Measurements from ENCODE around the gene BCL2L14. TPM values are rescaled to one million over a fixed set of nuclear protein-coding genes. Genes with fewer than 3 reads are reported as not detected.

Gene BCL2L14
- total RNA-seq, 1 donor from 2014 or later, result not detected

DNA sequence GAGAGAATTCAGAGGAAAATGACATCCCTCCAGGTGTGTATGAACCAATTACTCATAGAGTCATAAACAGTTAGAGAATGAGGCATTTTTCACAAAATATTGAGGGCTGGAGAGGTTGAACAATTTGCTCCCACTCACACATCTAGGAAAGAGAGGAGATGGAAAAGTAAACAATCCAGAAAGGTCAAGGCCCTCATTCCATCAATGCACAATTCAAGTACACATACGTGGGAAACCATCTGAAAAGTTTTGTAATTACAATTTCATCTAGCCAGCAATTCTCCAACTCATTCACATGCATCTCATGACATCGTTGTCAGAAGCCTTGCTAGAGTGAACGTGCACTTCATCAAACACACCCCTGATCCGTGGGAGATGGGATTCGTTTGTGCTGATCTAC, 15.7 kb upstream of the BCL2L14 start:
- no peak for DNase-seq (ENCODE audit: low read depth)

GRCh38 chr12:12056951-12057350, 13.8 kb upstream of the BCL2L14 start:
- DNase-seq (ENCODE audit: low read depth), result no peak

DNA sequence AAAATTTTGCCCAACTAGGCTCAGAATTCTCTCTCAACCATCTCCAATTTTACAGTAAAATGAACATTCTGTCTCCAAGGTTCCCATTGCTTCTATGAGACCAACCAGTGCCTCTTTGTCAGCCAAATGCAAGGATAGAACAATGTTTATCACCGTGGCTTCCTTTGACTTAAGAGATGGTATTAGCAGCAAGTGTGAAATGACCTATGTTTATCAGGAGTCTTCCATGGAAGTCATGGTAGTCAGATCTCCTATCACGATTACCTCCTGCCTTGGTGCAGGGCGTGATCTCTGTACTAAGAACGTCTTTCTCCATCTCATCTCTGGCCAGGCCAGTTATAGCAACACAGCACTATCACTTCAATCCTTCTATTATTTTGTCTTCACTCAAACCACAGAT, 6.1 kb upstream of the BCL2L14 start:
- DNase-seq (ENCODE audit: low read depth), result no peak

- DNase-seq (ENCODE audit: low read depth), result no peak
Observed at GRCh38 chr12:12068751-12069150, 2.0 kb upstream of the BCL2L14 start.

DNA sequence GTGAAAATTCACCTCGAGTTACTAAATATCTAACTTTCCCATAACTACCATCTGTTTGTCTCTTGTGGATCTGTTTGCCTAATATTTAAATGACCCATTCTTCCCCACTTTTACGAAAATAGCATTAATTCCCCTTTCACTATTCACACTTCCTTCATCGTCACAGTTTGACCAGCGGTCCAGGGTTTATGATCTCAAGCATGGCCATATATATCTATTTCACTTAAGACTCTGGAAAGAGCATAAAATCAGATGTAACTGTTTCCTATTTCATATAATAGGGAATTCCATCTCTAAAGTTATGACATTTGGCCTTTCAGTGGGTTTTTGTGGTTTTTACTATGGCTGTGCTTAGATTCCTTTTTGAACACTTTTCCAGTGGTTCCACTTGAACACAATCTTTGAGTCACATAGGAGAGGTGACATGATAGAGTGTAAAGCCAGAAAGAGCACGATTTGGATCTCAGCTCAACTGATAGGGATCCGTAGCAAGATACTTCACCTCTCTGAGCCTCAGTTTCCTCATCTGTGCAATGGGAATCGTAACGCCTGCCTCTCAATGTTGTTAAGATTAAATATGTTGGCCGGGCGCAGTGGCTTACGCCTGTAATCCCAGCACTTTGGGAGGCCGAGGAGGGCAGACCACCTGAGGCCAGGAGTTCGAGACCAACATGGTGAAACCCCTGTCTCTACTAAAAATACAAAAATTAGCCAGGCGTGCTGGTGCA, 754 bp upstream of the BCL2L14 start:
- DNase-seq (ENCODE audit: low read depth), result no peak

GRCh38 chr12:12072064-12072760, 1.5 kb downstream of the BCL2L14 start:
- DNase-seq (ENCODE audit: low read depth), result no peak

GRCh38 chr12:12079291-12079690, 8.6 kb downstream of the BCL2L14 start:
- no peak for DNase-seq (ENCODE audit: low read depth)

DNA sequence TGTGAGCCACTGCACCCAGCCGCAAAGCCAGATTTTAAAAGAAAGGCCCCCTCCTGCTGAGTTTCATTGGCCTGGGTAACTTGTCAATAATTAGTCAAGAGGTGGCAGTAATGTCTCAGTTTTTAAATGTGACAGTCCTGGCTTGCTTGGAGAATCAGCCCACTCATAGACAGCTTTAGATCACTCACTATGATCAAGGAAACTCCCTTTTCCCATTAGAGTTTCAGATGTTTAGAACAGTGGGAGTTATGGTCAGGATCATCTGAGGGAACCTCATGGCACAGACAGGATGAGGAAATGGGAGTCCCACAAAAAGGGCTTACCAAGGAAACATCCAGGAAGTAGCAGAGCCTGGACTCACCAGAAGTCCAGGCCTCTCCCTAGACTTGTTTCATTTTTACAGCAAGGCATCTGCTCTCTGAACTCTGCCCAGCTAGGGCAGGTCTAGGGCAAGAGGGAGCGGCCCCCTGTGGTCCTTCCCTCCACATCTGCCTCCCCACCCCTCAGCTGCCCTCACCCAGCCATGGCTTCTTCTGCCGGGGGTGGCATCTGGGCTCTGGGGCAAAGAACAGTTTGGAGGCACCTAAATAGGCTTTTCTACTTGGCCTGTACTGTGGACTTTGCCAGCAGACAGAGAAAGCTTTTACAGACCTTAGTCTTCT, 11.2 kb downstream of the BCL2L14 start:
- peak; percentile 54 for DNase-seq (ENCODE audit: low read depth)

- no peak for DNase-seq (ENCODE audit: low read depth)
Observed at GRCh38 chr12:12083688-12084087, 12.9 kb downstream of the BCL2L14 start.

DNA sequence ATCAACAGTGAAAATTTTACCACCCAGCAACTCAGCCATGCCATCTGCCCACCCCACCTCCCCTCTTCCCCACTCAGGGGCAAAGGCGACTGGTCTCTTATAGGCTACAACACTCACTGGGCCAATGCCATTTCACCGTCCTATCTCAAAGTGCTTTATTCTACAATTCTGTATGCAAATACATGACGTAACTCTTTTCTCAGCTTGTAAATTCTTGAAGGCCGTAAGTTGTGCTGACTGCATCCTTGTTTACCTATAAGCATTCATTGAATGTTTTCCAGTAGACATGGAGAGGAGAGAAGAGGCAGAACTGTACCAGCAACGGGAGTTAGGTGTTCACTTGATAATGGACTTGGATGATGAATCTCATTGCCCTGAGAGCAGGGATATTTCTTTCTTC, 15.6 kb downstream of the BCL2L14 start:
- DNase-seq (ENCODE audit: low read depth), result no peak

DNA sequence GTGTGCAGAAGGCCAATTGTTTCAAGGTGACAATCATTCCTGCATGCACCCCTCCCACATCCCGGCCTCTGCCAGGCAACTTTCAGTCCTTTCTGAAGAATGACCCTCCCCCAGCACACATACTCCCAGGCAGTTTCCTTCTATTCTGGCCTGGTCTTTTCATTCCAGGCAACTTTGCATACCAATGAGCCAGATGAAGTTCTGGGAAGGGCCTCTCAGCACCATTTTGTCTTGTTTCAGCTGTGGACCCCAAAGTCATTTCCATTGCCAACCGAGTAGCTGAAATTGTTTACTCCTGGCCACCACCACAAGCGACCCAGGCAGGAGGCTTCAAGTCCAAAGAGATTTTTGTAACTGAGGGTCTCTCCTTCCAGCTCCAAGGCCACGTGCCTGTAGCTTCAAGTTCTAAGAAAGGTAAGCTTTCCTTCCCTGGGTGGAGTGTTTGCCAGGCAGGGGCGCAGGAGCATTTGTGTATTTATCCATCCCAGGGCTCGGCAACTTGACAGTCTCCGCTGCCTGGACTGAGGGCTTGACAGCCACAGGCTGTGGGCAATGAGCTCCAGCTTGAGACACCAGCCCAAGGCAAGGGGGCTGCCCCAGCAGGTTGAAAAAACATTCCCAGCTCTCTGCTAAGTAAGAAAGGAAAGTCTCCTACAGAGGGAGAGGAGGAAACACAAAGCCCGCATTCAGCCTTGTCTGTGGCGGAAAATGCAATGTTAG, 16.4 kb downstream of the BCL2L14 start:
- DNase-seq (ENCODE audit: low read depth), result no peak

- no peak for DNase-seq (ENCODE audit: low read depth)
Observed at GRCh38 chr12:12087693-12088034, 16.9 kb downstream of the BCL2L14 start.

GRCh38 chr12:12088147-12088546, 17.4 kb downstream of the BCL2L14 start:
- DNase-seq (ENCODE audit: low read depth), result no peak

DNA sequence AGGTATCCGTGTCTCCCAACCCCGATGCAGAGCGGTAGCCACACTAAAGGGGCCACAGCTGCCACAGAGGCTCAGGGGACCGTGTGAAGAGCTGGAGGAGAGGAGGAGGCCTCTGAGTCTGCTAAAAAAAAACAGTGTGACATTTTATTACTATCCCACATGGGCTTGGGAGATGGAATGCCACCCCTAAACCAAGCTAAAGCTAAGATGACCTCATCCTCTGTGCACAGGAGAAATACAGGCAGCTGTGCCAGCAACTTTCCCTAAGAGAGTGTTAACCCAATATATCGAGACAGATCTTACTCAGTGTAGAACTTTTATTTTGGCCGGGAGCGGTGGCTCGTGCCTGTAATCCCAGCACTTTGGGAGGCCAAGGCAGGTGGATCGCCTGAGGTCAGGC, 18.0 kb downstream of the BCL2L14 start:
- peak; percentile 81 for DNase-seq (ENCODE audit: low read depth)

DNA sequence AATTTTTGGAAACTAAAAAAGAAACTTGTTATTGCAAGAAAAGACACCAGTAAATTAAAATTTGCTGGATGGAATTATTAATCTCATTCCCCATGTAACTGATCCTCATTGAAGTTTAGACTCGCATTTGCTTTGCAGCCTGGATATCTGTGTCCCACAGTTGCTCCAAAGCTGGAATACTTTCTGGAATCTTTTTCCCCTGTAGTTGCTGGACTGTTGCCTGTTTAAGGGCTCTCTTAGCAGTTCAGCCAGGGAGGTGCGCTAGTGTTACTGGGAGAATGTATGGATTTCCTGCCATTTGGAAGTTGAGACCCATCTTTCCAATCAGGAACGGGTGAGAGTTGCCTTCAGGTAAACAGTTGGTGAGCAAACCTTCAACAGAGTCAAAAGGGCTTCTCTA, 20.3 kb downstream of the BCL2L14 start:
- DNase-seq (ENCODE audit: low read depth), result no peak

GRCh38 chr12:12091977-12092663, 21.4 kb downstream of the BCL2L14 start:
- DNase-seq (ENCODE audit: low read depth), result no peak

GRCh38 chr12:12094481-12094880, 23.7 kb downstream of the BCL2L14 start:
- DNase-seq (ENCODE audit: low read depth), result no peak

GRCh38 chr12:12095021-12095420, 24.3 kb downstream of the BCL2L14 start:
- DNase-seq (ENCODE audit: low read depth), result no peak

DNA sequence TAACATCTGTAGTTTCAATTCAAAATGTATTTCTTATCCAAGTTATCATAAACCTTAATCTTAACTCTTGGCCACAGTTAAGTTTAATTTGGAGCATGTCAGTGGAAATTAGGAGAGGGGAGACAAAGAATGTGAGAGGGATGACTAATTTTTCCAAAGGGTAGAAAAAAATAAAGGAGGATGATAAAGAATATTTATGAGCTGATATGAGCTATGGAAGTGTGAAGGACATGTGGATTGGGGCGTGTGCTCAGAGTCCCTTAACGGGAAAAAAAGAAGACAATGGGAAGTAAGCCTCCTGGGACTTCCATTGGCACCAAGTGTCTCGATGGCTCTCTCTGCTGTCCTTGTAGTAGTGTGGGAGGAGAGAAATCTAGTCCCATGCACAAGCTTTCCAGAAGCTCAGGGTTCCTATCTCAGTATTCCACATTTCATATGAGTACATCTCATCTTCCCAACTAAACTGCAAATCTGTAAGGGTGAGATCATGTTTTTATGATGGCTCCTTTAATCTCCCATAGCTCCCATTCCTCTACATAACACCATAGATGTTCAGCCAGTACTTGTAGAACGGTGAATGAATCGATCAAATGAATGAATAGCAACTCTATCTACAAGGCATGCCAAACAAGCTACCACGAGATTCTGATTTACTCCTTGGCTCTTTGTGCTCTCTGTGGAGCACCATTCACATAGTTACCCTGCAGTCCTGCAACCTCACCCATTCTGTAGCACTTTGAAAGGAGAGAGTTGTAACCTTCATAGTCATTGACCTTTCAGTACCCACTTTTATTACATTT, 27.4 kb downstream of the BCL2L14 start:
- DNase-seq (ENCODE audit: low read depth), result no peak

- DNase-seq (ENCODE audit: low read depth), result no peak
Observed at GRCh38 chr12:12098691-12099015, 27.9 kb downstream of the BCL2L14 start.

DNA sequence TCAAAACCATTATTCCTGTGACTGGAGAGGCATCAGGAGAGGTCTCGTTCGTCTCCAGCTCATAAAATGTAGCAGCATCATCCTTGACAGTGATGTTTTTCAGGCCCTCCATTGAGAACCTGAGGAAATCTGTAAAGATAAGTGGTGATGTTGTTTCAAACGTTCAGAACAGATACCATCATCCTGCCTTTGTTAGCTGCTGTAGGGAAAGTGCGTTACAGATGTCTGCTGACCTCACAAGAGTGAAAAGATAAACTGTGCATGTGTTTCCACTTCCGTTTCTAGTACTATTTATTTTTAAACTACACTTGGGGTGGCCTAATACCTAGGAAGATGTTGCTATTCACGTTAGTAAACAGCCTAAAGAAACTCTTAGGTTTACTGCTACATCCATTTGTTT, 28.4 kb downstream of the BCL2L14 start:
- DNase-seq (ENCODE audit: low read depth), result no peak
